Cortex of kidney (tissue), 1 donor: ENCODE measurements around the gene TNIK.

Experiments used
- DNase-seq: peaks from one replicate; lab custom pipeline; 2025; lab: John Stamatoyannopoulos, UW

TNIK gene

DNA sequence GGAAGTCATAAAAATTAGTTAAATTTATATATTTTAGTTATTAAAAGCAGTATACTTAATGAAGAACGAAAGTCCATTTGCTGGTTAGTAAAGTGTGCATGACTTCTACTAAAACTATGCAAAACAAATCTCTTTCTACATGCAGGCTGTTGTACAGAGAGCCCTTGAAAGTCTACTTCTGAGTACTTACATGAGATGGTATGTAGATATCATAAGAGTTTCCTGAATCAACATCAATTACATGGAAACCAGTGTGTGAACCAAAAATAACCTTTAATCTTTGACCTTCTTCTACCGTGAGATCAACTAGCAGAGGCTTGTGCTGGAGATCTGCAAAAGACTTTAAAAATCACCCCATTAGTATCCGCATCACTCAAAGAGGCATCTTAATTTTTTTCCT, 391.5 kb downstream of the TNIK start:
- DNase-seq, result no peak

DNA sequence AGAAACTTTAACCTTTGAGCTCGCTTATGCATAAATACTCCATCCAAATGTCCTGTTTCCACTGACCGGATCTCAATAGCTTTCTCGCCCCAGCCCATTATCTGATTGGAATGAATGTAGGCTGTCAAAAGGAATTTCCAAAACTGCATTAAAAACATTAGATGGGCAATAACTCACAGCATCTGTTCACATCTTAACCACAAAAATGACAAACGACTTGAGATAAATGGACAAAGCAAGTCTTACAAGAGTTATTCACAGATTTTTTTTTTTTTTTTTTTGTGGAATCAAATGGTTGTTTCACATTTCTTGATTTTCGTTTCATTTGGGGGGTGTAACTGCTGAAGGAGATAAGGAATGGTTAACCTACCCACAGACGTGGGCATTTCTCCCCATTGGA, 394.0 kb downstream of the TNIK start:
- DNase-seq, result no peak

DNA sequence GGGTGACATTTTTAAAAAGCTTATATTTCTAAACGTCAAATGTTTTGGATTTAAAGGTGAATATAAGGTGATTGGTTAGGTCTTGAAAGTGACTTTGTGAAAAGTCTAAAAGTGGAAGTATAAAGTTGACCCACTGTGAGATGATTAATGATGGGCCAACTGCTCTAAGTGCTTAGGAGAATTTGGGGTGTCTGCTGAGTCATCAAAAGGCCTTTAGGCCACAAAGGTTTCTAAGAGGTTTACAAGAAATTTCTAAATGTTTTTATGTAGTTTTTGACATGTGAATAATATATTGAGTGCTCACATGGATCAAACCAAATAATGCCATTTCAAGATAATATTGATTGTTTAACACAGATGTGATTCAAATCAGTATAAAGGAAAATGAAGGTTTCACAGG, 394.5 kb downstream of the TNIK start:
- DNase-seq, result no peak

DNA sequence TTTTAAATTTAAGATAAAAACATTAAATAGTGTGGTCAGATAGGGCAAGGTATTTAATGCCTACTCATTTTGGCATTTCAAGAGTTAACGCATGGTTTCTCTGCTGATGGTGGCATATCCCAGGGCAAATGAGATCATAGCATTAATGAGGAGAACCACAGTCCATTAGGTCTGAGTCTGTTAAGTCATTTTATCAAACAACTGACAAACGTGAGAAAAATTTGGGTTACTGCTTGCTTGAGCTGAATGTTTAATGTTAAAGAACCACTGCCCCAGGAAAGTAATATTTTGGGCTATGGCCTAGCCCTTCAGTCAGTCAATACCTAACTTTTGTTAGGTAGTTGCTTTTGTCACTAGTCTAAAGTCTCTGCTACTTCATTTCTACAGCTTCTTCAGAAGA, 395.7 kb downstream of the TNIK start:
- DNase-seq, result no peak

DNA sequence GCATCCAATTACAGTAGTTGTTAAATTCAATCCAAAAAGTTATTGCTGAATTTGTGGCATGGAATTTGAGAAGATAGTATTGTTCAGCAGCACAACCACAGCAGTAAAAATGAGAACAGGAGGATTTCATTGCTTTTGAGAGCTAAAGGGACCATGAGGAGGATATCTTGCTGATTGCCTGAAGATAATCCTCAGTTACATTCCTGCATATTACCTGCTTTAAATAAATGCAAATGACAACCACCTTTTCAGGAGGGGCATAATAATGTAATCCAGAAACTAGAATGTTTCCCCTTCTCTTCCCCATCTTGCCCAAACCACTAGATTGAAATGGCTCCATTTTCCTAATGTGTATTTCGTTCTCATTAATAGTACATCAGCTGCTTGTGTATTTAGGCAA, 398.5 kb downstream of the TNIK start:
- DNase-seq, result no peak

- DNase-seq, result no peak
Measured at GRCh38 chr3:171059978-171060377, 400.2 kb downstream of the TNIK start.

DNA sequence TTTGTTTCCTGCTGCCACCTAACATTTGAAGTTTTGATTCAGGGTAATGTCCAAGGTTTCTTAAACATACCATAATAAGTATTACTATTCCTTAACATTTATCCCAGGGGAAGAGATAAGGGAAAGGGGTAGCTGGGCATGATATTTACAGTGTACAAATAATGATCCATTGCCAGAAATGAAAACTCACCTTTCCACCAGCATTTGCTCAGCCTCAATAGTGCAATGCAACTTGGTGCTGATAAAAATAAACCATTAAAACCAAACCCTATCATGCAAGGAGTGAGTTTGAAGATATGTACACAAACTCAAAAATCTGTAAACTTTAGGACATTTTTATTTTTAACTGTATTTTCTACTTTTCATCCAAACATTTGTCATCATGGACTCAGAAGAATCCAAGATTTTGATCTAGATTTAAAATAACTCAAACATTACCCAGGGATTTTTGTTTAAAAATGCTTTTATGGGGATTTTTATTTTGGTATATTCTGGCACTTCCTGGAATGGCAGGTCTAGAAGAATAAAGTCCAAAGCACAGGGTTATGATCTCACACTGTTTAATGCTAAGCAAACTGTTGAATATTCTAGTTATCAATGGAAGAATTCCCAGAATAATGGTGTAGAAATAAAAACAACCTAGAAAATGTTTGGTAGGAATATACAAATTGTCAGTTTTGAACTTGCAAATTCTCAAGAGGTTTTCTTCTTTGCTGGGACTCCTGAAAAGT, 401.2 kb downstream of the TNIK start:
- DNase-seq, result no peak

GRCh38 chr3:171058058-171058457, 402.1 kb downstream of the TNIK start:
- no peak for DNase-seq

GRCh38 chr3:171057072-171057471, 403.1 kb downstream of the TNIK start:
- DNase-seq, result no peak

GRCh38 chr3:171056528-171056927, 403.7 kb downstream of the TNIK start:
- no peak for DNase-seq

DNA sequence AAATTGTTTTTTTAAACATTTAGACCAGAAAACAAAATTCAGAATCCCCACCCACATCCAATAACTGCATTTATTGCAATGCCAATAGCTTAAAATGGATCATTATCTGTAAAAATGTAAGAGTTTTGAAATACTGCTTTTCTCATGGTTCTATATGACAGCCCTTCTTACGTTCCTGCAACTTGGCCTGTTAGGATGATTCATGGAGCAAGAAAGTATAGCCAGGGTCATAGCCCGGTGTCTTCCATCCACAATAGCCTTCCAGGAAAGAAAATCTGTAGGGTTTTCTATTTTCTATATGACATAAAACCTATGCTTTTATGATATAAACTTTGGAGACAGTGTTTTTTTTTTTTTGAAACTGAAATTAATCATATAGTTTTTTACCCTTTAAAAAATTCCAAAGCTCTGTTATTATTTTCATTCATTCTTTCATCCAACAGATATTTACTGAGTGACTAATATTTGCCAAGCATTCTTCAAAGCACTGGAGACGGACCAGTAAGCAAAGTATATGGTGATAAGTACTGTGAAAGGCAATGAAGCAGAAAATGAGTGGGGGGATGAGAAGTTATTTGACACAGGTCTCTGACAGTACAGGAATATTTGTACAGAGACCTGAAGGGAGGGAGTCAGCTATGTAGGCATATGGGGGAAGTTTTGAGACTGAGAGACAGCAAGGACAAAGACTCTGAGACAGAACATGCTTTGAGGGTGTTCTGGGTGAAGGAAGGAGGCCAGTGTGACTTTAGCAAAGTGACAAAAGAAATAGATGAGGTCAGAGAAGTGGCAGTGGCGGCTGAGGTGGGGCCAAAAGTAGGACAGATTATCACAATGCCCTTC, 404.6 kb downstream of the TNIK start:
- DNase-seq, result no peak

GRCh38 chr3:171054921-171055320, 405.3 kb downstream of the TNIK start:
- DNase-seq, result no peak

DNA sequence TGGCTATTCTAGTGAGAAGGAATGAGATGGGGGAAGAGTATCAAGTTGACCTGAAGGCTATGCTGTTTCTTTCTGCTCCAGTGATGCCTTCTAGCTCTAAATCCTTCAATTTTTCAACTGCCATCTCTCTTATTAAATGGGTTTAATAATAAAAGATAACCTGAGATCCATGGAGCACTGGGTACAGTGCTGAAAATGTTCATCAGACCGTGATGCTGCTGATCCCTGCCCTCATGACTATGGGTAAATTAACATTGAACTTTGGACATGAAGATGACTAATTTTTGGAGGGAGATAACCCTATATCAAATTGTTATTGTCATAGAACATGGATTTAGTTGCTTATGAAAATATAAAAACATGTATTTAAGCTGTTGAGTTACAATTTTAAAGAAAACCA, 406.0 kb downstream of the TNIK start:
- DNase-seq, result no peak

GRCh38 chr3:171049861-171050444, 410.3 kb downstream of the TNIK start:
- no peak for DNase-seq

DNA sequence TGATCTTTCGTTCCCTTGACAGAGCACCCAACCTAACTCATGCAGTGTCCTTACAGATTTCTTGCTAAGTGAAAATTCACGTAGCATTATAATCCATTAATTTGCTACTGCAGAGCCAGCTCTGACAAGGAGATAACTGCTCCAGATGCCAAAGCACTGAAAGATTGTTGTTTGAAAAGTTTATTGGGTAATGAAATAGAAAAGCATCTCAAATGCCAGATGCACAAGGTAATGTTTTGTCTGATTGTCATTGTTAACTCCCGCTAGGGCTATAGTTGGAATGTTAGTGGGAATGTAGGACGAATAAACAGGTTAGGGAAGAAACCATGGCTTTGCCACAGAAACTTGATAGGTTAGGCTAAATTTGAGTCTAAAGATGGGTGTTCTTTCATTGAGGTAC, 413.4 kb downstream of the TNIK start:
- DNase-seq, result no peak

- no peak for DNase-seq
Measured at GRCh38 chr3:171044835-171045793, 415.1 kb downstream of the TNIK start.

DNA sequence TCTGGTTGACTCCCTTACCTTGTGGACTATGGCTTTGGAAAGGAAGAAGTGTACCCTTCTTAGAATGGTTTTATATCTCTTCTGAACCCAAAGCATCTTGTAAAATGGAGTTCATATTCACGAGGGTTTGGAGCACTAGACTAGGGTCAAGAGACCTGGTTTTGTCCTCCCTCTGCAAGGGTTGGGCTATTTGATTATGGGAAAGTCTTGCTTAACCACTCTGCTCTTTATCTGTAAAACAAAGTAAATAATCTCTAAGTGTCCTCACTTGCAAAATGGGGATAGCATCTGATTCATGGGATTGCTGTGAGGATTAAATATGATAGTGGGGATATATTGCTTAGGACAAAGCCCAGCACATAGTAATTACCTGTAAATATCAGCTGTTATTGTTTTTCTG, 415.8 kb downstream of the TNIK start:
- DNase-seq, result no peak

GRCh38 chr3:171039674-171040073, 420.5 kb downstream of the TNIK start:
- no peak for DNase-seq

- DNase-seq, result no peak
Measured at GRCh38 chr3:171038342-171038741, 421.9 kb downstream of the TNIK start.

- DNase-seq, result no peak
Measured at GRCh38 chr3:171028779-171029232, 431.4 kb downstream of the TNIK start.

DNA sequence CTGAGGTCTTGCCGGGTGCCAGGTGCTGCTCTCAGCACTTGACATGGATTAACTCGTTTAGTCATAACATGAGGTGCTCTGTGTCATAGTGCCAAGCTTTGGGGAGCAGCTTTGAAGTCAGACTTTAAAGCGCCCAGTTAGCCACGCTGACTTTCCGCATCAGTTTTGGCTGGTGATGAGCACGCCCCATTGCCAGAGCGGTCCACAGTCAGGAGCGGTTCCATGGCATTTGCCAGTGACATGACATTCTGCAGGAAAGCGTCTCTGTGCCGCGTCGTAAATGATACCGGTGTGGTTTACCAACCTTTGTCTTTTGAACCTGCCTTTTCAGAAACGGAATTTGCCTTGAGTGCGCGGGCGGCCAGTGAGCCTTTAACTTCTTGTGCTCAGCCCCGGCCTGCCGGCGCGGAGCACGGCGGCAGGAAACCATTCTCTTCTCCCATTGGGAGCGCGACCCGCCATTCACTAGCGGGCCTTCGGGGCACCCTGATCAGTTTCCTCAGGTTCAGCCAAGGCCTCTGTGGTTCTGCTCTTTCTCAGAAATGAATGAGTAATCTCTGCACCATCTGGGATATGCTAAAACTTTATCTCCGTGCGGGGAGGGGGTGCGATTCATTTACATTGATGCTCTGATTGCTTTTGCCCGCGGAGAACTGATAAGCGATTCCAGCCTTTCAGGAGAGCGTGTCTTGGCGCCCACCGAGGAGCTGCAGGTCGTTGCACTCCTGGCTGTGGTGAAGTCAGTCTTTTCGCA, 432.0 kb downstream of the TNIK start:
- DNase-seq, result no peak
